CD4-positive, alpha-beta T cell treated with Interleukin-6 at 100 ng/mL for 8 hours (primary cell): ENCODE results near the gene ATAD2B.

Experiments
- DNase-seq: peaks from one replicate; pipeline ENCODE4 v3.0.0-alpha.2; 2020; ENCODE audit warnings: mixed read lengths, low spot score

Gene ATAD2B

GRCh38 chr2:23912054-23912453 is 14.9 kb downstream of the ATAD2B start:
- no peak for DNase-seq

GRCh38 chr2:23905155-23905554 is 21.8 kb downstream of the ATAD2B start:
- no peak for DNase-seq

GRCh38 chr2:23904692-23905091 is 22.2 kb downstream of the ATAD2B start:
- DNase-seq, result no peak

- no peak for DNase-seq
Measured at GRCh38 chr2:23904215-23904614, 22.7 kb downstream of the ATAD2B start.

GRCh38 chr2:23903034-23903433 is 23.9 kb downstream of the ATAD2B start:
- no peak for DNase-seq

- DNase-seq, result no peak
Measured at GRCh38 chr2:23901966-23902846, 24.7 kb downstream of the ATAD2B start.

GRCh38 chr2:23900541-23901322 is 26.2 kb downstream of the ATAD2B start:
- no peak for DNase-seq

- DNase-seq, result no peak
Measured at GRCh38 chr2:23900133-23900532, 26.8 kb downstream of the ATAD2B start.

GRCh38 chr2:23871206-23871605 is 55.7 kb downstream of the ATAD2B start:
- no peak for DNase-seq

- no peak for DNase-seq
Measured at GRCh38 chr2:23867449-23867848, 59.5 kb downstream of the ATAD2B start.

- DNase-seq, result no peak
Measured at GRCh38 chr2:23862716-23863426, 64.1 kb downstream of the ATAD2B start.

GRCh38 chr2:23861952-23862351 is 65.0 kb downstream of the ATAD2B start:
- no peak for DNase-seq

GRCh38 chr2:23859983-23860382 is 66.9 kb downstream of the ATAD2B start:
- DNase-seq, result no peak

- no peak for DNase-seq
Measured at GRCh38 chr2:23859234-23859633, 67.7 kb downstream of the ATAD2B start.

- DNase-seq, result no peak
Measured at GRCh38 chr2:23850564-23851256, 76.2 kb downstream of the ATAD2B start.

- no peak for DNase-seq
Measured at GRCh38 chr2:23844905-23845304, 82.0 kb downstream of the ATAD2B start.

- no peak for DNase-seq
Measured at GRCh38 chr2:23843051-23843976, 83.6 kb downstream of the ATAD2B start.

- no peak for DNase-seq
Measured at GRCh38 chr2:23839919-23840578, 86.9 kb downstream of the ATAD2B start.

GRCh38 chr2:23838996-23839395 is 87.9 kb downstream of the ATAD2B start:
- no peak for DNase-seq

GRCh38 chr2:23838581-23838980 is 88.3 kb downstream of the ATAD2B start:
- DNase-seq, result no peak
